A673 (cell line): Measurements from ENCODE around the gene ARFIP1. TPM values are rescaled to one million over a fixed set of nuclear protein-coding genes. Genes with fewer than 3 reads are reported as not detected.

Source experiments
- BruUV-seq: library from RNA; stranded (reverse); fragments of 400-500 nt; replicated peaks from 2 replicates; lab custom pipeline; 2021; lab: Mats Ljungman, UMichigan
- CTCF ChIA-PET: fragments of 300-600 bp; sonication (Branson Sonifier 250); formaldehyde crosslinking; loops from one replicate; lab custom pipeline; 2022; ENCODE audit warnings: antibody characterized with exemption; lab: Charles Lee
- POLR2A ChIA-PET: fragments of 300-600 bp; sonication (Branson Sonifier 250); formaldehyde crosslinking; loops from one replicate; lab custom pipeline; 2022; ENCODE audit warnings: antibody characterized with exemption; ENCODE audit not compliant: low non-redundant PET; lab: Charles Lee
- DNase-seq: peaks from one replicate; pipeline ENCODE4 v3.0.0-alpha.2; 2015; ENCODE audit warnings: low spot score
- H3K27ac ChIP-seq: fragments of 200-600 bp; sonication (generic); 2 replicates; pipeline ENCODE4 v1.5.1; 2016; ENCODE audit warnings: mixed run types, low read depth, mild to moderate bottlenecking, mixed read lengths, antibody characterized with exemption, low read length; ENCODE audit not compliant: poor library complexity, severe bottlenecking
- H3K27me3 ChIP-seq: fragments of 200-600 bp; sonication (generic); replicated peaks from 2 replicates; pipeline ENCODE4 v1.6.1; 2017; ENCODE audit warnings: mixed run types, low read depth, mild to moderate bottlenecking, mixed read lengths, antibody characterized with exemption, low read length; ENCODE audit not compliant: insufficient read depth, poor library complexity
- H3K36me3 ChIP-seq: fragments of 200-600 bp; sonication (generic); 2 replicates; pipeline ENCODE4 v1.6.1; 2016; ENCODE audit warnings: mixed run types, mild to moderate bottlenecking, mixed read lengths, antibody characterized with exemption, low read length; ENCODE audit not compliant: insufficient read depth, poor library complexity, severe bottlenecking
- H3K4me1 ChIP-seq: fragments of 200-600 bp; sonication (generic); 2 replicates; pipeline ENCODE4 v1.6.1; 2017; ENCODE audit warnings: mixed run types, mild to moderate bottlenecking, mixed read lengths, antibody characterized with exemption, low read length; ENCODE audit not compliant: insufficient read depth, poor library complexity, severe bottlenecking
- H3K4me3 ChIP-seq: fragments of 200-600 bp; sonication (generic); 2 replicates; pipeline ENCODE4 v1.5.1; 2016; ENCODE audit warnings: low read depth, mixed run types, mild to moderate bottlenecking, mixed read lengths, low read length; ENCODE audit not compliant: poor library complexity, severe bottlenecking
- H3K9me3 ChIP-seq: fragments of 200-600 bp; sonication (generic); 2 replicates; pipeline ENCODE4 v1.6.1; 2016; ENCODE audit warnings: mixed run types, low read depth, mild to moderate bottlenecking, mixed read lengths, antibody characterized with exemption, low read length; ENCODE audit not compliant: poor library complexity, severe bottlenecking
- CTCF ChIP-seq: fragments of 300-800, 200-600 bp; sonication (generic); conservative IDR thresholded peaks from 2 replicates; pipeline ENCODE4 v1.5.1; 2017; ENCODE audit warnings: low read depth, mild to moderate bottlenecking, antibody characterized with exemption, low read length, moderate library complexity, mixed read lengths
- EZH2 ChIP-seq: fragments of 200-600 bp; sonication (generic); IDR thresholded peaks from 2 replicates; pipeline ENCODE4 v1.6.1; 2017; ENCODE audit warnings: borderline replicate concordance, low read depth, mild to moderate bottlenecking, mixed read lengths, antibody characterized with exemption, low read length; ENCODE audit not compliant: poor library complexity, severe bottlenecking
- intact Hi-C: fragments of 100-400 bp; cut with micrococcal nuclease; formaldehyde crosslinking; loops from one replicate; pipeline ENCODE4 v1.10.0; 2022; ENCODE audit not compliant: unreplicated experiment
- total RNA-seq: library from RNA; stranded (reverse); gene quantifications from 2 replicates; pipeline ENCODE4 v1.2.3, GENCODE V29; 2021

The ARFIP1 gene
- total RNA-seq, 1 experiment from 2014 or later = 30.4 TPM

GRCh38 chr4:152957437-152958171 lies 177.8 kb downstream of the ARFIP1 start:
- Histone ChIP-seq H3K9me3 (no peaks in the 10 kb centered on the region), H3K4me1 (no peaks in the 10 kb centered on the region), H3K27me3 (no peaks in the 10 kb centered on the region), H3K27ac (no peak overlapping the region), H3K4me3 (no peak overlapping the region), H3K36me3 (no peaks in the 10 kb centered on the region)
- TF ChIP-seq EZH2 (no peak), CTCF (no peak)
- no peak for DNase-seq
- intact Hi-C loops = no loop called here
- ChIA-PET CTCF (no interaction called here), POLR2A (no interaction called here)
- no TSS peak for BruUV-seq

GRCh38 chr4:152959080-152959479 lies 179.3 kb downstream of the ARFIP1 start:
- no peak for DNase-seq
- no peaks in the 10 kb centered on the region for H3K4me1 ChIP-seq
- no peak overlapping the region for H3K27ac ChIP-seq
- no peak overlapping the region for H3K4me3 ChIP-seq
- CTCF ChIA-PET = no interaction called here
- H3K36me3 ChIP-seq = no peaks in the 10 kb centered on the region
- POLR2A ChIA-PET = no interaction called here
- TF ChIP-seq CTCF (no peak), EZH2 (no peak)
- H3K27me3 ChIP-seq = no peaks in the 10 kb centered on the region
- intact Hi-C loops = no loop called here
- no TSS peak for BruUV-seq
- H3K9me3 ChIP-seq = no peaks in the 10 kb centered on the region

GRCh38 chr4:152960082-152960481 lies 180.3 kb downstream of the ARFIP1 start:
- Histone ChIP-seq H3K27me3 (no peaks in the 10 kb centered on the region), H3K4me1 (no peaks in the 10 kb centered on the region), H3K9me3 (no peaks in the 10 kb centered on the region), H3K36me3 (no peaks in the 10 kb centered on the region), H3K27ac (no peak overlapping the region), H3K4me3 (no peak overlapping the region)
- no peak for TF ChIP-seq CTCF
- TF ChIP-seq EZH2 = no peak
- CTCF ChIA-PET = no interaction called here
- no peak for DNase-seq
- POLR2A ChIA-PET = no interaction called here
- BruUV-seq = no TSS peak
- intact Hi-C loops = no loop called here
